Fibroblast of lung (primary cell): ENCODE data around the gene LAMC3. TPM values are rescaled to one million over a fixed set of nuclear protein-coding genes. Genes with fewer than 3 reads are reported as not detected.

ENCODE experiments used
- DNase-seq, 2 donors: peaks; one replicate each; pipeline versions ENCODE4 v3.0.0 to v3.0.0-alpha.2; 2010; ENCODE audit warnings: low read depth in 2 of 2
- H2AFZ ChIP-seq: 2 replicates; pipeline ENCODE4 v1.5.1; 2012; ENCODE audit warnings: low read length, control low read depth, inconsistent platforms
- H3K27ac ChIP-seq: 2 replicates; pipeline ENCODE4 v1.5.1; 2011; ENCODE audit warnings: low read length, control low read depth; ENCODE audit not compliant: insufficient read depth
- H3K27me3 ChIP-seq: 2 replicates; pipeline ENCODE4 v1.5.1; 2011; ENCODE audit warnings: mild to moderate bottlenecking, low read length; ENCODE audit not compliant: control insufficient read depth, insufficient read depth
- H3K36me3 ChIP-seq: 2 replicates; pipeline ENCODE4 v1.5.1; 2011; ENCODE audit warnings: low read length; ENCODE audit not compliant: control insufficient read depth, insufficient read depth
- H3K4me1 ChIP-seq: 2 replicates; pipeline ENCODE4 v1.5.1; 2011; ENCODE audit warnings: low read length; ENCODE audit not compliant: control insufficient read depth, insufficient read depth; ENCODE audit errors: extremely low read depth
- H3K4me2 ChIP-seq: 2 replicates; pipeline ENCODE4 v1.5.1; 2011; ENCODE audit warnings: low read length, control low read depth; ENCODE audit not compliant: insufficient read depth; ENCODE audit errors: extremely low read depth
- H3K4me3 ChIP-seq, 4 experiments: fragments of 200-600 bp in 1 of 4; sonication (generic) in 1 of 4; replicated peaks in 1 of 4; 2 replicates each; pipeline ENCODE4 v1.5.1; 2011 to 2016; ENCODE audit warnings: low read length in 4 of 4, low read depth in 3 of 4, mild to moderate bottlenecking in 3 of 4, control low read depth in 2 of 4, inconsistent platforms in 1 of 4, mixed read lengths in 1 of 4; ENCODE audit not compliant: insufficient read depth in 1 of 4; ENCODE audit errors: control extremely low read depth in 1 of 4
- H3K79me2 ChIP-seq: 2 replicates; pipeline ENCODE4 v1.5.1; 2012; ENCODE audit warnings: mild to moderate bottlenecking, low read length, inconsistent platforms; ENCODE audit not compliant: control insufficient read depth, insufficient read depth
- H3K9ac ChIP-seq: 2 replicates; pipeline ENCODE4 v1.5.1; 2011; ENCODE audit warnings: mild to moderate bottlenecking, low read length, control low read depth; ENCODE audit not compliant: insufficient read depth
- H3K9me3 ChIP-seq: 2 replicates; pipeline ENCODE4 v1.5.1; 2012; ENCODE audit warnings: low read depth, low read length; ENCODE audit not compliant: control insufficient read depth, insufficient read depth
- H4K20me1 ChIP-seq: 2 replicates; pipeline ENCODE4 v1.5.1; 2011; ENCODE audit warnings: low read length; ENCODE audit not compliant: control insufficient read depth, insufficient read depth; ENCODE audit errors: extremely low read depth
- EZH2 ChIP-seq: IDR thresholded peaks from 2 replicates; pipeline ENCODE4 v1.5.1; 2012; ENCODE audit warnings: low read length, control low read depth, mild to moderate bottlenecking; ENCODE audit errors: missing control alignments
- polyA plus RNA-seq, 2 donors: library from polyadenylated mRNA; depleted of rRNA in 1 of 2; stranded (reverse) in 1 of 2; unstranded in 1 of 2; fragments of >200 nt; gene quantifications; 2 replicates each; pipeline ENCODE4 v1.2.1, GENCODE V29; 2011 to 2012; ENCODE audit warnings: missing spikeins in 1 of 2
- total RNA-seq: library from RNA; depleted of rRNA; stranded (reverse); fragments of >200 nt; gene quantifications from 2 replicates; pipeline ENCODE4 v1.2.1, GENCODE V29; 2014
- TF ChIP-seq, protein P1 (sequence below), 2 donors: IDR thresholded peaks in 1 of 2; conservative IDR thresholded peaks in 1 of 2; 1 replicate in 1 of 2; 2 replicates in 1 of 2; pipeline ENCODE4 v1.5.1; 2011 to 2012; ENCODE audit warnings: low read length in 2 of 2, control low read depth in 1 of 2, inconsistent platforms in 1 of 2, low read depth in 1 of 2, mild to moderate bottlenecking in 1 of 2

The LAMC3 gene
- total and polyA plus RNA-seq, 2 donors (not counting 1 experiment from before 2014, with no cell fraction given) = 0.17 to 1.4 TPM

DNA sequence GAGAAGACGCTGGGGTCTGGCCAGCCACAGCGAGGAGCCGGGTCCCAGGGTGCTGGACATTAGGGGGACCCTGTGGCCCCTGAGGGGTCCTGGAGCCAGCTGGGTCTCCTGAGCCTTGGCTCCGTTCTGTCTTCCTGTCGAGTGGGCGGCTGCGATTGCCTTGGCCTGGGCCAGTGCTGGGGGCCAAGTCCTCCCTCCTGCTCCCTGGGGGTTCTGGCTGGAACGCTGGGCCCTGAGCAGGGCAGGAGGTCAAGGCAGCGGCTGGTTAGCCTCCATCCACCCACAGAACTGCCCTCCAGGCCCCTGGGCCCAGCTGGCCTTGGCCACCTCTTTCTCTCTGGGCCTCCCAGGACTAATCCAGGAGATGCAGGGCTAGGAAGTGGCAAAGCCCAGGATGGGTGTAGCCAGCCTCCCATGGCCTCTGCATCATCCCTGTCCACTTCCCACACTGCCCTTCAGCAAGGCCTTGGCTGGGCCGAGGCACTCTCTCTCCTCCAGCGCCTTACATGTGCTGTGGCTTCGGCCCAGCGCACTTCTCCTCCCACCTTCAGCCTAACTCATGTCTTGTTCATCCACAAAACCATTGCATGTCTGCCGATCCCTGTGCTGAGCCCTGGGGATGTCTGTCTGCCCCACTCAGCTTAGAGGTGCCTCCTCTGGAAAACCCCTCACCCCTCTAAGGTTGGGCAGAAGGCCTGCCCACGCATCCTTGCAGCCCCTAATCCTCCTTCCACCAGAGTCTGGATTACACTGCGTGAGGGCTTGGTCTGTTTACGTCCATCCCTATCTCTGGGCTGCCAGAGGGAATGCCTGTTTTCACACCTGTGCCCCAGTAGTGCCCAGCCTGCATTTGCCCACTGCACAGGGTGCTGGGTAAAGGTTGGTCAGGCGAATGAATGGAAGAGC lies 5.0 kb downstream of the LAMC3 start:
- Histone ChIP-seq H3K27me3 (peaks cover 23% of the 10 kb centered on the region), H3K9me3 (no peaks in the 10 kb centered on the region), H3K4me2 (no peak overlapping the region), H3K36me3 (no peaks in the 10 kb centered on the region), H3K79me2 (no peaks in the 10 kb centered on the region), H3K4me3 (no peak overlapping the region), H3K27ac (no peak overlapping the region), H2AFZ (no peak overlapping the region), H3K9ac (no peak overlapping the region), H4K20me1 (no peaks in the 10 kb centered on the region), H3K4me1 (peaks cover 7% of the 10 kb centered on the region)
- no peak for TF ChIP-seq EZH2
- TF ChIP-seq, protein P1, sequence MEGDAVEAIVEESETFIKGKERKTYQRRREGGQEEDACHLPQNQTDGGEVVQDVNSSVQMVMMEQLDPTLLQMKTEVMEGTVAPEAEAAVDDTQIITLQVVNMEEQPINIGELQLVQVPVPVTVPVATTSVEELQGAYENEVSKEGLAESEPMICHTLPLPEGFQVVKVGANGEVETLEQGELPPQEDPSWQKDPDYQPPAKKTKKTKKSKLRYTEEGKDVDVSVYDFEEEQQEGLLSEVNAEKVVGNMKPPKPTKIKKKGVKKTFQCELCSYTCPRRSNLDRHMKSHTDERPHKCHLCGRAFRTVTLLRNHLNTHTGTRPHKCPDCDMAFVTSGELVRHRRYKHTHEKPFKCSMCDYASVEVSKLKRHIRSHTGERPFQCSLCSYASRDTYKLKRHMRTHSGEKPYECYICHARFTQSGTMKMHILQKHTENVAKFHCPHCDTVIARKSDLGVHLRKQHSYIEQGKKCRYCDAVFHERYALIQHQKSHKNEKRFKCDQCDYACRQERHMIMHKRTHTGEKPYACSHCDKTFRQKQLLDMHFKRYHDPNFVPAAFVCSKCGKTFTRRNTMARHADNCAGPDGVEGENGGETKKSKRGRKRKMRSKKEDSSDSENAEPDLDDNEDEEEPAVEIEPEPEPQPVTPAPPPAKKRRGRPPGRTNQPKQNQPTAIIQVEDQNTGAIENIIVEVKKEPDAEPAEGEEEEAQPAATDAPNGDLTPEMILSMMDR (conservative IDR thresholded peaks at IDR 0.05 in 1 of 2, IDR thresholded peaks at IDR 0.05 in 1 of 2; ENCODE audit: low read depth in 1 of 2, low read length in 2 of 2) = no peak
- DNase-seq = no peak

DNA sequence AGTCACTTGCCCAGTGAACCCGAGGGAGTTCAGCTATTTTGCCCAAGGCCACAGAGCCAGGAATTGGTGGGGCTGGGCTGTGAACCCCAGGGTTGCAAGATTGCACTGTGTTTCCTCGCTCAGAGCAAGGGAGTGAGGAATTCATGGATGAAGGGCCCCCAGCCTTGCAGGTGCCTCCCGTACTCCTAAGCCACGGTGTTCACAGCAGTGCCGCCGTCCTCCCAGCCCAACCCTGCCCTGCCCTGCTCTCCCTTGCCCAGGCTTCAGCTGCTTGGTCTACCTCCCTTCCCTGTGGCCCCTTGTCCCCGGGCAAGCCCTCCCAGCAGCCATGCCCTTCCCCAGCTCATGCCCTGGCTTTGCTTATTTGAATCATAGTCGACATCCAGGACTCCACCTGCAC lies 6.1 kb downstream of the LAMC3 start:
- H3K79me2 ChIP-seq = no peaks in the 10 kb centered on the region
- DNase-seq = no peak
- no peaks in the 10 kb centered on the region for H4K20me1 ChIP-seq
- no peak overlapping the region for H3K9ac ChIP-seq
- peaks cover 7% of the 10 kb centered on the region for H3K4me1 ChIP-seq
- H2AFZ ChIP-seq = no peak overlapping the region
- peaks cover 16% of the 10 kb centered on the region for H3K27me3 ChIP-seq
- H3K36me3 ChIP-seq = no peaks in the 10 kb centered on the region
- H3K27ac ChIP-seq = no peak overlapping the region
- H3K4me2 ChIP-seq = no peak overlapping the region
- no peaks in the 10 kb centered on the region for H3K9me3 ChIP-seq
- no peak overlapping the region for H3K4me3 ChIP-seq
- TF ChIP-seq, protein P1 (conservative IDR thresholded peaks at IDR 0.05 in 1 of 2, IDR thresholded peaks at IDR 0.05 in 1 of 2; ENCODE audit: low read depth in 1 of 2, low read length in 2 of 2) = no peak
- no peak for TF ChIP-seq EZH2

DNA sequence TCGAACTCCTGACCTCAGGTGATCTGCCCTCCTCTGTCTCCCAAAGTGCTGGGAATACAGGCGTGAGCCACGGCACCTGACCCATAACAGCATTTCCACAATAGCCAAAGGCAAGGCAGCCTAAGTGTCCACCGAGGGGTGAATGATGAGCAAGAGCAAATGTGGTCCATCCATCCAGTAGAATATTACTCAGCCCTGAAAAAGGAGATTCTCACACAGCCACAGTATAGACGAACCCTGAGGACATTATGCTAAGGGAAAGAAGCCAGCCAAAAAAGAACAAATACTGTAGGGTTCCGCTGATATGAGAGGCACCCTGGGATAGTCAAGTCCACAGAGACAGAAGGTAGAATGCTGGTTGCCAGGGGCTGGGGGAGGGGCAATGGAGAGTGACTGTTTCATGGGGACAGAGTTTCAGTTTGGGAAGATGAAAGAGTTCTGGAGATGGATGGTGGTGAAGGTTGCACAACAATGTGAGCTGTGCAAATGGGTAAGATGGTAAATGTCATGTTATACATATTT lies 7.0 kb downstream of the LAMC3 start:
- Histone ChIP-seq H3K4me2 (no peak overlapping the region), H3K36me3 (no peaks in the 10 kb centered on the region), H4K20me1 (no peaks in the 10 kb centered on the region), H3K9ac (no peak overlapping the region), H3K9me3 (no peaks in the 10 kb centered on the region), H3K4me3 (no peak overlapping the region), H3K27ac (no peak overlapping the region), H3K4me1 (peaks cover 7% of the 10 kb centered on the region), H2AFZ (no peak overlapping the region), H3K27me3 (peaks cover 12% of the 10 kb centered on the region), H3K79me2 (no peaks in the 10 kb centered on the region)
- no peak for DNase-seq
- TF ChIP-seq, protein P1 (conservative IDR thresholded peaks at IDR 0.05 in 1 of 2, IDR thresholded peaks at IDR 0.05 in 1 of 2; ENCODE audit: low read depth in 1 of 2, low read length in 2 of 2) = no peak
- no peak for TF ChIP-seq EZH2
